GM19395 (cell line): ENCODE results near the gene MCC.

Source experiments
- ATAC-seq: cut with Tn5 transposase; IDR thresholded peaks from one replicate; pipeline ENCODE4 v1.9.1; 2021; ENCODE audit warnings: mild to moderate bottlenecking, moderate library complexity; ENCODE audit not compliant: unreplicated experiment

Gene MCC

DNA sequence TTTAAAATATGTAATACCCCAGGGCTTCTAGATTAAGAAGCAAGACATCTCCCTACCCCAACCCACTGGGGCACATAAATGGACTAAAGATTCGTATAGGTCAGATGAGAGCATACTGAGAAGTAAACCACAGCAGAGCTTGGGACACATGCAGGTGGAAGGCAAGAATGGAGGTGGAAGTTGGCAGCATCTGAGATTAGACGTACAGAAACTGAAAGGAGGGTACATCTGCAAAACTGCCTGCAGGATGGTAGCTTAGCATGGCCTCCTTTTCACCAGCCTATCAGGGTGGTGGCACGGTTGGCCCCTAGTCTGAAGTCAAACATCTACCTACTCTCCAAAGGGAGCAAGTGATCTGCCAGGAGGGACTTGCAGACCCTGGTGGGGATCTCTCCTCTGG is 235.2 kb downstream of the MCC start:
- no peak for ATAC-seq

DNA sequence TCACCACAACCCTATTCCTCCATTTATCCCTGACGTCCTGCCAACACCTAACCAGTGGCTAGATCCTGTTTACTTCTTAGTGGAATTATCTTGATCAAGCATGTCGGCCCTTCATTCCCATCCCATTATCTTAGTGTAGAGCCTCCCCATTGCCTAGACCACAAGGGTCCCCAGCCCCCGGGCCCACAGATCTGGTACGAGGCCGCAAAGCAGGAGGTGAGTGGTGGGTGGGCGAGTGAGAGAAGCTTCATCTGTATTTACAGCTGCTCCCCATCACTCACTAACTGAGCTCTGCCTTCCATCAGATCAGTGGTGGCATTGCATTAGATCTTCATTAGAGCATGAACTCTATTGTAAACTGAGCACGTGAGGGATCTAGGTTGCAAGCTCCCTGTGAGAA is 236.2 kb downstream of the MCC start:
- no peak for ATAC-seq

DNA sequence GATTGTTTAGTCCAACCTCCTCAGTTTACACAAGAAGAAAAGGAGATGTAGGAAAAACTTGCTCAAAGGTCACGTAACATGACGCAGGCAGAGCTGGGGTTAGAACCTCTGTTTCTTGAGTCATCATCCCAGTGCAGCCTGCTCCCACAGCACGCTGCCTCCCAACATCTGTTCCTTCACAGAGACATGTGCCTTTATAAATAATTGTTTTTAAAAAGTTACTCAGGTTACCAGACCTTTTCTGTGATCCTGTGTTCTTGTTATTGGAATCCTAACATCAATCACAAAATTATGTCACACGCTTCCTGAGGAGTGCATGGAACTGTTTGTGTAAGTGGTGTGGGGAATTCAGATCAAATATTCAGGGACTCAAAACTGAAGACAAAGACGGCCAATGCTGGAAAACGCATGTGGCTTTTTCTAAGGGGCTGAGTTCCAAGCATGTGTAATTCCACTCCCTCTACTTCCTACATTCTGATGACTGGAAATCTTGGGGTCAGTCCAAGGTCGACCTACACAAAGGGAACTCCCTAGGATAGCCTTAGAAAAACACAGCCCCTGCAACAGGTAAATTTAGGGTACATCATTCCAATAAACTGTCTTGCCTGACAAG is 237.8 kb downstream of the MCC start:
- no peak for ATAC-seq

DNA sequence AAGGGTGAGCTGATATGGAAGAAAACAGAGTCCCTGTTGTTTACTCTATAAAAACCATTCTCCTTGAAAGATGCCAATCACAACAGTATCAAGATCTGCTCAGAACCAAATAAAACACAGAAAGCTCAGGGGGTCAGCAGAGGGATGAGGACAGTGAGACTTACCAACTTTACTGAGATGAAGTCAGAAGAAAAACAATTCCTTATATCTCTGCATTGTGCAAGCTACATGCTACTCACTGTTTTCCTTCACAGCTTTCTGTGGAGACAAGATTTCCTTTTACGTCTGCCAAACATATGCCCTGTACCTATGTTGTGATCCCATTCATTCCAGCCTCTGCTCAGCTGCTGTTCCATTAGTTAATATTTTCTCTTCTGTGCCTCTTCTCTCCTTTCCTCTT is 239.0 kb downstream of the MCC start:
- no peak for ATAC-seq

DNA sequence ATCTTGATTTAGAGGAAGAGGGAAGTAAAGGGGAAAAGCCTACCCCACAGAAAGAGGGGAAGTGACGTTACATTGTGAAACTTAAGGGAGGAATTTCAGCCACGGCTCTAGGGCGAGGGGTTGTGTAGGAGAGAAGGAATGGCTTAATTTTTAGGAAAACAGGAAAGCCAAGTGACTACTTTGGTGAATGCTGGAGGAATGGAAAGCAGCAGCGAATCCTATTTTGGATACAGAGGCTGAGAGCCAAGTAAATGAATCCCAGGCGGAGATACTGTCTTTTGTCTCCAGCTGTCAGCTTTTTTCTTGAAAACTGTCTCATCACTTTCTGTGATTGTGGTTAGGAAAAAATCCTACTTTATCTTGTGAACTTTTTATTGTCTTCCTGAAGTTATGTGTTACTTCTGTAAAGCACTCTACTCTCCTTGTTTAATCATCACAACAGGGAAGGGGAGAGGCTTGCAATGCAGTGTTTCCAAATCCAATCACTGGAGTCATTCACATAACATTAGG is 241.8 kb downstream of the MCC start:
- no peak for ATAC-seq

DNA sequence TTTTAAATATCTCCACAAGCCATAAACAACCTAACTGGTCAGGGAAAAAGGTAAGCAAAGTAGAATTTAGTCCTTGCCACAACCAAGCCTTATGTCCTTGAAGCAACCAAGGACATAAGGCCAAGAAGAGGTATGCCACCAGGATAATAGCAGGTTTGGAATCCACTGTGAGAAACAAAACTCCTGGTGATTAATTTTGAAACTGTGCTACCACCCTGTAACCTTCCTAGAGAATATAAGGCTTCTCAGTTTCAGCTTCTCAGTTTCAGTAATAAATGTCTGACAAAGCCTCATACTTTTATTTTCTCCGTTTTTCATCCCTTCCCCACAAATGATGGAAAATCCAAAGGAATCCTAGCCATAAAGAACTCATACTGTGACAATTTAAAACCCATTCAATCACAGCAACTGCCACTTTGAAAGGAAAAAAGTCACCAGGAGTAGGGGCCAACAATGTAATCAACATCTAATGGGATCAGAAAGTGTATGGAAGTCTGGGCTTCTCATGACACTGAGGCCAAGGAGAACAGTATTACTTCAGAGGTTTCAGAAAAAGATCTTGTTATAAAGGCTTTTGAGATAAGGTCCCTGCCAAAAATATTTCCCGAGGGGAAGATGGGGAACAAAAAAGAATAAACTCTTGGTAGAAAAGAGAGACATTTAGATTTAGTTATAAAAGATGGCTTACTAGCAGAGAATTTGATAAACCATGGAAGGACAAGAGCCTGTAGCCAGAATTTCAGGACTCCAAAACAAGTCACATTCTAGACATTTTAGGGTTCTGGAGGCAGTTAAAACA is 242.6 kb downstream of the MCC start:
- peak; percentile 66 for ATAC-seq

DNA sequence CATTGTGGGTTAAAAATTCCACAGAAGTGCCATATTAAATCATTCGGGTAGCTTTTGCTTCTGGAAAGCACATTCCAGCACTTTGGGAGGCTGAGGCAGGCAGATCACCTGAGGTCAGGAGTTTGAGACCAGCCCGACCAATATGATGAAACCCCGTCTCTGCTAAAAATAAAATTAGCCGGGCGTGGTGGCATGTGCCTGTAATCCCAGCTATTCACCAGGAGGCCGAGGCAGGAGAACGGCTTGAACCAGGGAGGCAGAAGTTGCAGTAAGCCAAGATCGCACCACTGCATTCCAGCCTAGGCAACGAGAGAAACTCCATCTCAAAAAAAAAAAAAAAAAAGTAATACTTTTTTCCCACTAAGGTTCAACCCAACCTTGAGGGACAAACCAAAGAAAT is 243.3 kb downstream of the MCC start:
- ATAC-seq = no peak

DNA sequence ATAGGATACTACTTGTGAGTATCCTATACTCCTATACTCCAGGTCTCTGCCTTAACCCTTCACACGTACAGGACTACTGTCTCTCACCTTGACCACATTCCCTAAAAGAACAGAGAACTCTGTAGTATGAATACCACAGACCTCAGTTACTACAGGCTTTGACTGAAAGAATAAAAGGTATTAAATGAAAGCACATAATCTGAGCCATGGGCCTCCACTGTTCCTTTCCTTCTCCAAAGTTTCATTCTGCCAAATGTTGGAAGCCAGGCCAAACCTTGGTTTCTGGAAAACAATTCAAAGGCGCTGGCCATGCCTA is 244.9 kb downstream of the MCC start:
- no peak for ATAC-seq

DNA sequence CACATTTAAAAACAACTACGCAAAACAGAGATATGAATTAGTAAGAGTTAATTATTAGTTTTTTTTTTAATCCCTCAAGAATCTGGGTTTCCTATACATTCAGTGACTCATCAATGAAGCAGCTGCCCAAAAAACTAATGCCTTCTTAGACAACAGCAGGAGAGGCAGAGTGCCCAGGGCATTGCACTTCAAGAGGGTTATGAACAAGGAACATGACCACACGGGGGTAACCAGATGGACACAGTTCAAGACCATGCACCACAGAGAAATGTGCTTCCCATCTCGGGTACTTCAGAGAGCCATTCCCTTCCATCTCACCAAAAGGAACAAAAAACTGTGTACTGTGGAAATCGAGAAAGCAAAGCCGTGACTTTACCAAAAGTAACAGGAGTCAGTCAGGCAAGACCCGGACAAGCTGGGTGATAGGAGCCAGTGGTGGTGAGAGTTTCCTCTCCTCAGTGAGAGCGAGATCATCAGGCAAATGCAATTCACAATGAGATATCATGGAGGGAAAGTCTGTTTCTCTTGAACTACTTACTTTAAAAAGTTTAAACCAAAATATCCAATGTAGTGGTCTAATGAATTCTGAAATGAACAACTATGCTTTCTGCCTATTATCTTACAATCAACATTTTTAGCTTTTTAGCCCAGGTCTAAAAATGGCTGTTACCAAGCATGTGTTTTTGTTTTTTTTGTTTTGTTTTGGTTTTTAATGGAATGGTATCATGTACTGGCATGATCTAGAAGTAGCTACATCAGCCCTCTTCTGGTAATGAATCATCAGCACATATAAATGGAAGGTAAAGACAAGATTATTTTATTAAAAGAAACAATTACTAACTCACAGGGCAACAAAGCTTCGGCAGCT is 245.5 kb downstream of the MCC start:
- no peak for ATAC-seq

DNA sequence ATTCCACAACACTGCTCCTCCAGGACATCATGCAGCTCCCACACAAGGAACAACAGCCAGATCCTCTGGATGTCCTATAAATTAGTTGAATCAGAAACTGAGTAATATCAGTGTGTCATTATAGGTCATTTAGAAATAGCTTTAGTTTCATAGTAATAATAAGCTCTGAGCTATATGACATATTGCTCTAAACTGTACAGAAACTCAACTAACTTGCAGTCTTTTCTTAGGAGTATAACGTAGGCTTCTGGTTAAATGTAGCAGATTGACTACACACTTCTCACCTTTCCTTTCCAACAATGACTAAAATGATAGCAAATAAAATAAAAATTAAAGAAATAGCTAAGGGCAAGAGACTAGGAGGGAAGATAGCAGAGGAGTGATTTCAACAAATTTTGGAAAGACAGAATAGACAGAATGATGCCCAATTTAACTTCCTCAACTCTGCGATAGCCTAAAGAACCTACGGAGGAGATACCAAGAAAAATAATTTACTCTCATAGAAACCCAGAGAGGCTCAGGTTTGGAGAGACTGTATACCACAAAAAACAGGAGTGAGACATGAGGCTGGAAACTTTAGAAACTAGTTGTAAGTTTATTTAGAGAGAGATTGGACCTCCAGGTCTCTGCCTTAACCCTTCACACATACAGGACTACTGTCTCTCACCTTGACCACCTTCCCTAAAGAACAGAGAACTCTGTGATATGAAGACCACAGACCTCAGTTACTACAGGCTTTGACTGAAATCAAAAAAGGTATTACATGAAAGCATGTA is 247.1 kb downstream of the MCC start:
- ATAC-seq = no peak

DNA sequence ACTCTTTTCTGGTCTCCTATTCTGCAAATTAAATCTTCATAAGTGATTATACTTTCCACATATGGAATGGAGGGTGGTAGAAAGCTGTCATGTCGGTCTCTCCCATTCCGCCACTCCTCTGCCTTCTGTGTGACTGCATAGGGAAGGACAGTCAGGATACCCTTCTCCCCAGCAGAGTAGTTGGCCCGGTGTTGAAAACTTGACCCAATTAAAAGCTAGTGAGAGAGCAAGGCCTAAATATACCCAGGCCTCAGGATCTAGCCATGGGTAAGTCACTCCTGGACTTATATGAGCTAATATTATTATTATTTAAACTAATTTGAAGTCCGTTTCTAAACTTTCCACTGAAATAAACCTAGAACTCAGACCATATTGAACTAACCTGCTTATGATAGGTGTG is 248.2 kb downstream of the MCC start:
- ATAC-seq = no peak

DNA sequence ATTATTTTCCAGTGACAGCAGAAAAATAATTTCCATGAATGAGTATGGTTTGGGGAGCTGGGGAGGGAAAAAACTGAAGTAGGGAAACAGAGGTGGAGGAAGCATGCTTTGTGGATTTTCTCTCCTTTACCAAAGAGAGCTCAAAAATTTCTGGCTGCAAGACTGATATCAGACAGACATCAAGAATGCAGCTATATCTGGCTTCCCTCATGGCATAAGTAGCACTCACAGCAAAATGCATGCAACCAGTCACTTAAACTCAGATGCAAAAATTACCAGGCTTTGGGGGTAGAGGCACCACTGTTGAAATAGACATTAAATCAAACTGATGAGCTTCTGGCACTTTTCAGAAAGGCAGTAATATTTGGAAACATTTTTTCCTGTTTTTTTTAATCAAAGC is 250.4 kb downstream of the MCC start:
- ATAC-seq = no peak

DNA sequence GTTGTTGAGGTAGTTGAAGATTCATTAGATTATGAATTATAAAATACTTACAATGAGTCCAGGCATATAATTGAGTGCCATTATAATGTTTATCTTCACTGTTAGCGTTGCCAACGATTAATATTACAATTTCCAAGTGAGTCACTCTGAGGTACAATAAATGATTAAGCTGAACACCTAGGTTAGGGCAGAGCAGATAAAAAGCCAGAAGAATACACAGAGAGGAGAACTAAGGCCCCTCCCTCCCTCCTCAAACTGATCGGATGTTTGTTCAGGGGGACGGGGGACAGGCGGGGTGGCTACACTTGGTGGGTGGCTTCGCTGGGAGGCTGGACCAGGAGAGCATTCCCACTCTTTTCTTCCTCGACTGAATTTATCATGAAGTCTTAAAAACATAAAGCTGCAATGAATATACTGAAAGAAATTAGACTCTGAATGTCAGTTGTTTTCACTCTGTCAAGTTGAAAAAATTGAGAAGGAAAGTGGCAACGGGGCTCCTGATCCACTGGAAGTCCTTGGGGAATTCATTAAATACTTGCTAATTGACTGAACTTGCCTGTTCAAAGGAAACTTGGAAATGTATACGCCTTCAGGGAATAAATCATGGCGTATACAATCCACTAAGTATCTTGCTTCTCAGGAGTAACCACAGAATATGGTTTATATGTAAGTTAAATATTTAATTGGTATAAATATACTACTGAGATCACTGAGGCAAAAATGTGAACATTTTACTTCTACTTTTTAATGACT is 251.5 kb downstream of the MCC start:
- ATAC-seq = no peak

DNA sequence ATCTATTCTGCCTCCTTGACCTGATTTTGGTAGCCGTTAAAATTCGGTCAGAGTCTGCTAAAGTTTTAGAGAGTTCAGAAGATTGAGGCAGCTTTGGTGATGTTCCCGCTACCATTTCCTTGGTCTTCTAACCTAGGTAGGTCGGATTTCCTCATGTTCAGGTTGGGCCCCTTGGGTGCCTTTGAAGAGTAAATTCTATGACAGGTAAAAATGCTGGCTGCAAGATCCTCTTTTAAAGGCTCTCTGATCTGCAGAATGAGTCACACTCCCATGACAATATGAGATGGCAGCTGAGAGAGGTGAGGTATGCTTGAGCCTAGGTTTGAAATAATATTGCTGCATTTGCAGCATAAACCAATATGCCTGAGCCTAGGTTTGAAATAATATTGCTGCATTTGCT is 252.4 kb downstream of the MCC start:
- ATAC-seq = no peak

DNA sequence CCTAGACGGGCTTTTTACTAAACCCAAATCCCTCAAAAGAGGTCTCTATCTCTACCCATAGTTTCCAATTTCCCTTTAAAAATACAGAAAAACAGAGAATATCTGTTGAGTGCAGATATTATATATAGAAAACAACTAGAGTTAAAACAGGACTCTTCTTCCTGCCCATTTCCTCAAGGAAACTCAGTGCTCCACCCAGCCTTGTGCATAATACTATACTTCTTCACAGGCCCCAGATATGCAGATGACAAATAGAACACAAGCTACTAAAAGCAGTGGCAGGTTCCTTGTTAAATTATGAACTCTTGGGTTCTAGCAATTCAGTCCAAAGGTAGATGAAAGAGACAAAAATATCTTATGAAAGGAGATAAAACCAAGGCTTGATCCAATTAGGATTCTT is 253.7 kb downstream of the MCC start:
- ATAC-seq = no peak

DNA sequence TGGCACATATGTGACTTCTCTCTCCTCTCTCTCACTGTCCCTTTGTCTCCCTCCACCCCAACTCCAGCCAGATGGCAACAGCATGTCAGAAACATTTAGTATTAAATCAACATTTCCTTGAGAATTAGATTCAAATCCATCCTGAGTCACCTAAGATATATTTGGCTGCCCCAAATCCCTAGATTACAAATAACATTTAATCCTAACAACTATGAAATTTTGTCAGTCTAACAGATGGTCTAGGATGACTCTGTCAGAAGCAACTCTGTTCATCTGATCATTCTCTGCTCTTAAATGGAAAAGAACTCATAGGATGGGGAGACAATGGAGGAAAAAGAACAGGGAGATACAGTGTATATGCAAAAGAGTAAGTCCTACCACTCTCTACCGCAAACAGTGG is 254.6 kb downstream of the MCC start:
- no peak for ATAC-seq

DNA sequence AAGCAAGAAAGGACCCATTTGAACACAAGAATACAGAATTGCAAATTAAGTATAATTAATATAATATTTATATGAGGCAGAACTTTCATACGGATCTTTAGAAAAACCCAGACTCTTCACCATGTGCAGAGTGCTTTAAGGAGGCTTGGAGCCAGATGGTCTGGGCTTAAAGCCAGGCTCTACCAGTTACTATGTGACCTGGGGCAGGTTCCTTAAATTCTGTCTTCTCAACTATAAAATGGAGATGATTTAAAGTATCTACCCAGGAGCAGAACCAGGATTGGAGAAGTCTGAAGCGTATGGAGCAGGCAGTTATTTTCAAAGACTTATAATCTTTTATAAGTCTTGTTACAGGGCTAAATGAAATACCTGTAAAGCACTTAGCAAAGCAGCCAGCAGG is 255.6 kb downstream of the MCC start:
- ATAC-seq = no peak

DNA sequence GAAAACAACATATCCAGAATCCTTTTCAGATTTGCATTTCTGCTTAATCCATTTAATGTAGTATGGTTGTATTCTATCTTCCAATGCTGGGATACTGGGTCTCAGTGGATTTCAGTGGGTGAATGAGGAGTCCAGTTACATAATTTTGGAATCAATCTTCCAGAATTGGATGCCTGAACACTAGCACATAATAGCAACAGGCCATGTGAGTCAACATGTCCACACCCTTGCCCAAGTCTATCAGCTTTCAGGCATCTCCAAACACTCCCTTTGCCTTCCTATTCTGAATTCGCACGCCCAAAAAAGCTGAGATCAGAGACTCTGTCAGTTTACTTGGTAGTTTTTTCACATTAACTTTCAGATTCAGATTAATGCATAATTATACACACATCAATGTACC is 256.0 kb downstream of the MCC start:
- ATAC-seq = no peak

DNA sequence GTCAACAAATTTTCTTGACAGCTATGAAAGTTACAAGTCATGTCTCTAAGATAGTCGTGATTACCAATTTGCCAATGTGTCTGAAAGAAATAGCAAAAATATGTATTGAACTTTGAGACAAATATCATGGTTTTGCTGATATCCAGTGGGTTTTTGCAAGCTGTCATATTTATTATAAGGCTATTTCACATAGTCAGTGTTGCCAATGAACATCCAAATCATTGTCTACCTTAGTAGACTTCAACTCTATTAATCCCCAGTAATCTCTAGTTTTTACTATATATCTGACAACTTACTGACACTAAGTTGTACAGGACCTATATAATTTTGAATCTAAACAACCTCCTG is 256.6 kb downstream of the MCC start:
- ATAC-seq = no peak
